Esophagus muscularis mucosa (tissue), 4 donors: ENCODE results near the gene CCDC188. TPM values are rescaled to one million over a fixed set of nuclear protein-coding genes. Genes with fewer than 3 reads are reported as not detected.

Source experiments
- DNase-seq: peaks from one replicate; pipeline ENCODE4 v3.0.0-alpha.2; 2017; ENCODE audit errors: extremely low spot score
- H3K27ac ChIP-seq, 4 donors: fragments of 200-600 bp; sonication (generic); replicated peaks in 1 of 4; 1 replicate in 3 of 4; 2 replicates in 1 of 4; pipeline ENCODE4 v1.5.1; 2016 to 2019; ENCODE audit warnings: mild to moderate bottlenecking in 1 of 4
- H3K27me3 ChIP-seq, 4 donors: fragments of 200-600 bp; sonication (generic); one replicate each; pipeline versions ENCODE4 v1.5.1 to v1.6.0; 2016 to 2019
- H3K36me3 ChIP-seq, 4 donors: fragments of 200-600 bp; sonication (generic); one replicate each; pipeline ENCODE4 v1.5.1; 2016 to 2019
- H3K4me1 ChIP-seq, 4 donors: fragments of 200-600 bp; sonication (generic); one replicate each; pipeline ENCODE4 v1.5.1; 2016 to 2019
- H3K4me3 ChIP-seq, 4 donors: fragments of 200-600 bp; sonication (generic); 1 replicate in 2 of 4; 2 replicates in 2 of 4; pipeline ENCODE4 v1.5.1; 2016 to 2019; ENCODE audit warnings: mild to moderate bottlenecking in 4 of 4, moderate library complexity in 1 of 4
- H3K9me3 ChIP-seq, 4 donors: fragments of 200-600 bp; sonication (generic); 1 replicate in 3 of 4; 2 replicates in 1 of 4; pipeline ENCODE4 v1.5.1; 2016 to 2019
- EP300 ChIP-seq: sonication (generic); formaldehyde crosslinking; IDR thresholded peaks from one replicate; pipeline ENCODE4 v1.6.1; 2017; ENCODE audit warnings: antibody characterized with exemption
- POLR2A ChIP-seq: fragments of 450-650 bp; IDR thresholded peaks from one replicate; pipeline ENCODE4 v1.6.1; 2017; ENCODE audit warnings: antibody characterized with exemption, moderate library complexity, mild to moderate bottlenecking, low read depth
- POLR2AphosphoS5 ChIP-seq, 2 donors: sonication (generic); formaldehyde crosslinking; IDR thresholded peaks; one replicate each; pipeline ENCODE4 v1.6.1; 2017; ENCODE audit warnings: antibody characterized with exemption in 2 of 2
- WGBS: methylation state at CpG from one replicate; pipeline ENCODE4 v1.1.5; 2018; 5-methylcytosine and 5-hydroxymethylcytosine counted together
- intact Hi-C: fragments of 100-400 bp; cut with DNase I; formaldehyde crosslinking; loops from one replicate; pipeline ENCODE4 v1.15.1; 2023
- total RNA-seq, 4 donors: library from RNA; depleted of rRNA; stranded (reverse); fragments of >200 nt; gene quantifications; one replicate each; pipeline versions ENCODE4 v1.1.0 to v1.2.1, GENCODE V29; 2016
- TF ChIP-seq, protein P1 (sequence below), 3 experiments: fragments of 200-600 bp in 2 of 3; fragments of 450-650 bp in 1 of 3; sonication (generic) in 2 of 3; IDR thresholded peaks; one replicate each; pipeline ENCODE4 v1.5.1; 2017 to 2019; ENCODE audit warnings: antibody characterized with exemption in 3 of 3, mild to moderate bottlenecking in 2 of 3, moderate library complexity in 1 of 3

CCDC188 gene
- total RNA-seq, 4 donors from 2014 or later: 0.17 to 1.4 (median 0.64) TPM

DNA sequence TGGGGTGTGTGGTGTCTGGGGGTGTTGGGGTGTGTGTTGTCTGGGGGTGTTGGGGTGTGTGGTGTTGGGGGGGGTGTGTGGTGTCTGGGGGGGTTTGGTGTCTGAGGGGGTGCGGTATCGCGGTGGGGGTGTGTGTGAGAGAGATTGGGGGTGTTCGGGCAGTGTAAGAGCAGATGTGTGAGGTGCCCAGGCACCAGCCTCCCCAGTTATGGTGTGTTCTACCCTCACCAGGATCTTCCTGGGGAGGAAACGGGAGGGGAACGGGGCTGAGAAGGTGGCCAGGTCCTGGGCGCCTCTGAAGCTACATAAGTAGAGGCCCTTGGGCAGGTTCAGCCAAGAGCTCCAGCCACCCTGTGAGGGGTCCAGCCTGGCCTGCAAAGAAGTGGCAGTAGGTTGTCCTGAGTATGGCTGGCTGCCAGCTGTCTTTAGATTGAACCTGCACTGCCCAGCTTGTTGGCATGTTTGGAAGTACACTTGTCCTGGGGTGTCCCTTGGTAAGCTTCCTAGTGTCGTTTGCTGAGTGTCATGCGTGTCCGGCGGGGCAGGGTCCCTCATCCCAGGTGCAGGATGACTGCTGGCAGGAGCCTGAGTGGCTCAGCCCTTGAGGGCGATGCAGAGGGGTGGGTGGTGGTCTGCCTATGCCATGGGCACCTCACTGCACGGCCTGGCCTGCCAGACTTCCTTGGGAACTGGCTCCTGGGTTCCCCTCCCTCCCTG, 27.3 kb downstream of the CCDC188 start:
- no peak for DNase-seq
- H3K36me3 ChIP-seq: peaks cover 54 to 91% (median 76%) of the 10 kb centered on the region in 4 donors
- H3K27me3 ChIP-seq: no peaks in the 10 kb centered on the region
- H3K4me1 ChIP-seq: peaks cover 12 to 41% (median 31%) of the 10 kb centered on the region in 4 donors
- H3K4me3 ChIP-seq: no peak overlapping the region
- no peak for TF ChIP-seq POLR2A
- no peak for TF ChIP-seq EP300
- TF ChIP-seq, protein P1, sequence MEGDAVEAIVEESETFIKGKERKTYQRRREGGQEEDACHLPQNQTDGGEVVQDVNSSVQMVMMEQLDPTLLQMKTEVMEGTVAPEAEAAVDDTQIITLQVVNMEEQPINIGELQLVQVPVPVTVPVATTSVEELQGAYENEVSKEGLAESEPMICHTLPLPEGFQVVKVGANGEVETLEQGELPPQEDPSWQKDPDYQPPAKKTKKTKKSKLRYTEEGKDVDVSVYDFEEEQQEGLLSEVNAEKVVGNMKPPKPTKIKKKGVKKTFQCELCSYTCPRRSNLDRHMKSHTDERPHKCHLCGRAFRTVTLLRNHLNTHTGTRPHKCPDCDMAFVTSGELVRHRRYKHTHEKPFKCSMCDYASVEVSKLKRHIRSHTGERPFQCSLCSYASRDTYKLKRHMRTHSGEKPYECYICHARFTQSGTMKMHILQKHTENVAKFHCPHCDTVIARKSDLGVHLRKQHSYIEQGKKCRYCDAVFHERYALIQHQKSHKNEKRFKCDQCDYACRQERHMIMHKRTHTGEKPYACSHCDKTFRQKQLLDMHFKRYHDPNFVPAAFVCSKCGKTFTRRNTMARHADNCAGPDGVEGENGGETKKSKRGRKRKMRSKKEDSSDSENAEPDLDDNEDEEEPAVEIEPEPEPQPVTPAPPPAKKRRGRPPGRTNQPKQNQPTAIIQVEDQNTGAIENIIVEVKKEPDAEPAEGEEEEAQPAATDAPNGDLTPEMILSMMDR (IDR thresholded peaks at IDR 0.05): no peak
- TF ChIP-seq POLR2AphosphoS5 (IDR thresholded peaks at IDR 0.05): no peak
- H3K27ac ChIP-seq: no peak overlapping the region
- no peaks in the 10 kb centered on the region for H3K9me3 ChIP-seq
- 91% methylated on average over 9 of the region's 13 CpGs for WGBS
- intact Hi-C loops: no loop called here

DNA sequence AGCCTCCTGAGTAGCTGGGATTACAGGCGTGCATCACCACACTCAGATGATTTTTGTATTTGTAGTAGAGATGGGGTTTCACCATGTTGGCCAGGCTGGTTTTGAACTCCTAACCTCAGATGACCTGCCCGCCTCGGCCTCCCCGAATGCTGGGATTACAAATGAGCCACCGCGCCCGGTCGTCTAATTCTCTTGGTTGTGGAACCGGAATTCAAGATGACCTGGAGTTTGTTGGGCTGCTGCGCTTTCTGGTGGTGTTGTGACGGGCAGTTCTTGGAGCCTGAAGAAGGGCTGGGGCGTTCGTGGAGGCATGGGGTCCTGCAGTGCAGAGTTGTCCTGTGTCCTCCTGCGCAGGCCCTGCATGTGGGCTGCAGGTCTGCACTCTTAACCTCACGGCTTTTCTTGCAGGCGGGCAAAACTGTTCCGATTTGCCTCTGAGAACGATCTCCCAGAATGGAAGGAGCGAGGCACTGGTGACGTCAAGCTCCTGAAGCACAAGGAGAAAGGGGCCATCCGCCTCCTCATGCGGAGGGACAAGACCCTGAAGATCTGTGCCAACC, 28.9 kb downstream of the CCDC188 start:
- H3K4me3 ChIP-seq: no peak overlapping the region
- 87% methylated on average over 19 of the region's 22 CpGs for WGBS
- no peaks in the 10 kb centered on the region for H3K9me3 ChIP-seq
- peaks cover 53 to 79% (median 69%) of the 10 kb centered on the region in 4 donors for H3K36me3 ChIP-seq
- H3K27me3 ChIP-seq: no peaks in the 10 kb centered on the region
- TF ChIP-seq POLR2AphosphoS5 (IDR thresholded peaks at IDR 0.05): no peak
- no peak for TF ChIP-seq POLR2A
- TF ChIP-seq, protein P1 (IDR thresholded peaks at IDR 0.05): no peak
- no peak for TF ChIP-seq EP300
- no peak overlapping the region for H3K27ac ChIP-seq
- intact Hi-C loops: no loop called here
- no peak for DNase-seq
- peaks cover 19 to 50% (median 40%) of the 10 kb centered on the region in 4 donors for H3K4me1 ChIP-seq

DNA sequence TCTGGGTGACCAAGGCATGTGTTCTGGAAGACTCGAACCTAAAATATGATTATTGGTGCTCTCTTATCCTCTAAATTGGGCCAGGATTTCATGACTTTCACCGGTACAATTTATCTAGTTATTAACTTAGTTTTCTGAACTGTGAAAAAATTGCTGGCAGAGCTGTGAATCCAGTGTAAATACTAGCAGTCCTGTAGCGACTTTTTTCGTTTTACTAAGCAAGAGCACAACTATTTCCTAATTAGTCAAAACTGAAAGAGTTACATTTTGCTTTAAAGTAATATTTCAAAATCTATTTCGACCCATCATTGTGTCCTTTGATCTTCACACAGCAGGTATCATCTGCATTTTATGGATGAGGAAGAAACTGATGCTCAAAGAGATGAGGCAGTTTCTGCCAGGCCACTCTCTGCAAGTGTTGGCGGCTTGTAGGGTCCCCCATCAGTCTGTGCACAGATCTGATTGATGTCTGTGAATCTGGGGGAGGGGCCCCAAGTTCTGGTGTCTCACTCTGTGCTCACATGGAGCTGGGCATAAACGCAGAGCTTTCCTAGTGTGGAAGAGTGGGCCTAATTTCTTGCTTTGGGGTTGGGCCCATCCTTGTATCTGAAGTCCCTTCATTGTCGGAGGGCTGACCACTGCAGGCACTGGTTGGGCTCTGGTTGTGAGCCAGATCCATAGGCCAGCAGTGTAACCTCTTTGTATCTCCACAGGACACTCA, 32.4 kb downstream of the CCDC188 start:
- TF ChIP-seq EP300: no peak
- TF ChIP-seq POLR2A: no peak
- TF ChIP-seq, protein P1 (IDR thresholded peaks at IDR 0.05): no peak
- no peak for TF ChIP-seq POLR2AphosphoS5 (IDR thresholded peaks at IDR 0.05)
- H3K27ac ChIP-seq: peak overlapping the region; percentile 85 to 91 (median 88)
- peaks cover 26 to 70% (median 59%) of the 10 kb centered on the region in 4 donors for H3K36me3 ChIP-seq
- no peaks in the 10 kb centered on the region for H3K9me3 ChIP-seq
- no peak for DNase-seq
- intact Hi-C loops: no loop called here
- H3K4me3 ChIP-seq: peak overlapping the region; percentile 80 to 91 (median 86)
- peaks cover 29 to 75% (median 56%) of the 10 kb centered on the region in 4 donors for H3K4me1 ChIP-seq
- no peaks in the 10 kb centered on the region for H3K27me3 ChIP-seq
- WGBS: 10% methylated on average over 8 of the region's 8 CpGs

DNA sequence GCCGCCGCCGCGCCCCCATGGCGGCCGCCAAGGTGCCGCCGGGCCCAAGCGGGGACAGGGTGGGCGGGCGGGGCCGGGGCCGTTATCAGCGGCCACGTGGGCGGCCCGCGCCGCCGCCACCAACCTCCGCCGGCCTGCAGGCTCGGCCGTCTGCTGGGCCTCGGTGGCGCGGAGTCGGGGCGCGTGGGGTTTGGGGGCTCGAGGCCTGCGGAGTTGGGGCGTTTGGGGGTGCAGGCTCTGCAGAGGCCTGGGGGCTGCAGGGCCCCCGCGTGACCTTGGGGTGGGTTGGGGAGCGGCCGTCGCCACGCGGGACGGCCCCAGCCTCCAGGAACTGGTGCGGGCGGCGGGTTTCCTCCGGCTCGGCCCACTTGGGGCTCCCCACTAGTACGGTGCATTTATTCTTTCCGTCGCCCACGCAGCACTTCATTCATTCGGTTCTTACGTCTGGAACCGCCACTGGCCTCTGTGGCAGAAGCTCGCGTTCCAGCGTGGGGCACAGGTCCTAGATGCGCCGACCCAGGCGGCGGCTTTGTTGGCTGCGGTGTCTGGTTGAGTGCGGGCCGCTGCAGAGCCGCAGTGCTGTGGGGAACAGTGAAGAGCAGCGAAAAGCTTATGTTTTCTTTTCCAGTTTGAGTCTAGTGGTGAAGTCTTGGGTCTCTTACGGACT, 33.1 kb downstream of the CCDC188 start:
- 1% methylated on average over 28 of the region's 66 CpGs for WGBS
- Histone ChIP-seq H3K27me3 (no peaks in the 10 kb centered on the region), H3K4me3 (peak overlapping the region; percentile 80 to 91 (median 86)), H3K27ac (peak overlapping the region; percentile 85 to 91 (median 88)), H3K4me1 (peaks cover 29 to 75% (median 56%) of the 10 kb centered on the region in 4 donors), H3K9me3 (no peaks in the 10 kb centered on the region), H3K36me3 (peaks cover 31 to 73% (median 64%) of the 10 kb centered on the region in 4 donors)
- DNase-seq: no peak
- TF ChIP-seq EP300: no peak
- no peak for TF ChIP-seq POLR2A
- TF ChIP-seq POLR2AphosphoS5 (IDR thresholded peaks at IDR 0.05): no peak
- TF ChIP-seq, protein P1 (IDR thresholded peaks at IDR 0.05): no peak
- intact Hi-C loops: no loop called here
